ENCODE data around the gene LGR6. TPM values are rescaled to one million over a fixed set of nuclear protein-coding genes. Genes with fewer than 3 reads are reported as not detected.

Gene LGR6
- total and polyA plus RNA-seq, 2 experiments from 2014 or later = 0.66 to 0.89 TPM

- H3F3A ChIP-seq (replicated peaks; ENCODE audit: low read depth) = no peaks in the 10 kb centered on the region
- no peaks in the 10 kb centered on the region for H3K27me3 ChIP-seq (ENCODE audit: insufficient read depth)
- no peaks in the 10 kb centered on the region for H3K79me2 ChIP-seq (replicated peaks; ENCODE audit: insufficient read depth)
- no peaks in the 10 kb centered on the region for H3K36me3 ChIP-seq (ENCODE audit: insufficient read depth)
- Mint-ChIP-seq H3K4me1 (peaks cover 22% of the 10 kb centered on the region), H3K4me3 (no peak overlapping the region), H3K36me3 (ENCODE audit: low read depth) (no peaks in the 10 kb centered on the region), H3K9me3 (no peaks in the 10 kb centered on the region; the same call in 2 of the 3 replicates), H3K27ac (no peak overlapping the region), H3K27me3 (ENCODE audit: insufficient read depth, low read depth, poor library complexity) (peaks cover 5% of the 10 kb centered on the region)
- ATAC-seq (no peak), DNase-seq (ENCODE audit: low spot score) (no peak)
- H3K4me1 ChIP-seq (ENCODE audit: insufficient read depth) = peaks cover 14% of the 10 kb centered on the region
- H3K4me2 ChIP-seq = no peak overlapping the region
- TF ChIP-seq POLR2AphosphoS5 (IDR thresholded peaks at IDR 0.05; ENCODE audit: low read depth) = no peak
- TF ChIP-seq ZNF331 (CRISPR knock-in tag; IDR thresholded peaks at IDR 0.05; ENCODE audit: low read depth) = no peak
- TF ChIP-seq STAT1 (IDR thresholded peaks at IDR 0.05; ENCODE audit: unreplicated experiment) = no peak
- TF ChIP-seq EZH2 (IDR thresholded peaks at IDR 0.05; ENCODE audit: low read depth, unreplicated experiment) = no peak
- no peak for TF ChIP-seq ZNF114 (CRISPR knock-in tag; IDR thresholded peaks at IDR 0.05)
- no peak for TF ChIP-seq ETS1 (IDR thresholded peaks at IDR 0.05)
- no peak for TF ChIP-seq ZNF462 (CRISPR knock-in tag; IDR thresholded peaks at IDR 0.05)
- no peak overlapping the region for H3K4me3 ChIP-seq
- no peak overlapping the region for H3K27ac ChIP-seq (ENCODE audit: low read depth)
- no peaks in the 10 kb centered on the region for H4K20me1 ChIP-seq (replicated peaks; ENCODE audit: insufficient read depth)
- H2AFZ ChIP-seq = no peak overlapping the region
- H3K9me2 ChIP-seq (ENCODE audit: insufficient read depth) = peaks cover 16% of the 10 kb centered on the region
These were observed 83.3 kb downstream of the LGR6 start for GRCh38 chr1:202276920-202277319.

Data from GM23338 (cell line).